ENCODE data around the gene SNX5.

SNX5 gene

GRCh38 chr20:17933121-17933520 is 35.5 kb downstream of the SNX5 start:
- Mint-ChIP-seq H3K4me1 (ENCODE audit: low read depth) (no peaks in the 10 kb centered on the region), H3K4me3 (no peak overlapping the region), H3K9me3 (ENCODE audit: low read depth) (no peaks in the 10 kb centered on the region), H3K27me3 (no peaks in the 10 kb centered on the region), H3K36me3 (no peaks in the 10 kb centered on the region), H3K27ac (no peak overlapping the region)

- Mint-ChIP-seq H3K27ac (no peak overlapping the region), H3K27me3 (no peaks in the 10 kb centered on the region), H3K4me1 (ENCODE audit: low read depth) (no peaks in the 10 kb centered on the region), H3K4me3 (no peak overlapping the region), H3K9me3 (ENCODE audit: low read depth) (no peaks in the 10 kb centered on the region), H3K36me3 (no peaks in the 10 kb centered on the region)
These were observed 36.2 kb downstream of the SNX5 start for GRCh38 chr20:17932396-17932795.

- H3K27ac Mint-ChIP-seq = no peak overlapping the region
- H3K9me3 Mint-ChIP-seq (ENCODE audit: low read depth) = no peaks in the 10 kb centered on the region
- no peaks in the 10 kb centered on the region for H3K27me3 Mint-ChIP-seq
- H3K4me1 Mint-ChIP-seq (ENCODE audit: low read depth) = no peaks in the 10 kb centered on the region
- H3K4me3 Mint-ChIP-seq = no peak overlapping the region
- no peaks in the 10 kb centered on the region for H3K36me3 Mint-ChIP-seq
These were observed 37.1 kb downstream of the SNX5 start for GRCh38 chr20:17931513-17931912.

DNA sequence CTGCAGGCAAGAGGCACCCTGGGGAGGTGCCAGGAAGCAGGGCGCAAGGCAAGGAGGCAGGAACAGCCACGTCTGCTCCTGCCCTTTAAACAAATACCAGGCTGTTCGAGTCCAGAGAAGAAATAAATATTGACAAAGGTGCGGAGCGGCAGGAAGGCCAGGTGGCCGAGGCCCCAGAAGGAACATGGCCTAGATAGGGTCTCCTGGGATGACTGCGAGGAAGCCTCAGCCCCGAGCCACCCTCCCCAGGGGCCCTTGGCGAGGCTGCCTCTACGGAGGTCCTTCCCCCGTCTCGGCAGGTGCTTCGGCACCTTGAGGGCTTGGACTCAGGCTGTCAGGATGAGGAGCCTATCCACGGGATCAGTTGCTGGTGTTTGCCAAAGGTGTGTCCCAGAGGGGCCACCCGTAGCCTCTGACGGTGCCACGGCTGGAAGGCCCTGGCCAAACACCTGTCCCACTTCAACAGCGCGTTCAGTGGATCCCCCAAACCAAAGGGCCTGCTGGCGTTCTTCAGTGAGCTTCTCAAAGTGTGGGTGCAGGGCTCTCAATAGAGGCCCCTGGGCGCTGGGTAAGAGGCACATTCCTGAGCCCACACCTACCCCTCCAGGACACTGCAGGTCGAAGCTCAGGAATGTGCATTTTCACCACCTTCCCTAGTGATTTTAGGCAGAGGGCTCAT is 39.8 kb downstream of the SNX5 start:
- no peak overlapping the region for H3K4me3 Mint-ChIP-seq
- no peaks in the 10 kb centered on the region for H3K4me1 Mint-ChIP-seq (ENCODE audit: low read depth)
- no peaks in the 10 kb centered on the region for H3K36me3 Mint-ChIP-seq
- H3K27ac Mint-ChIP-seq = no peak overlapping the region
- H3K9me3 Mint-ChIP-seq (ENCODE audit: low read depth) = no peaks in the 10 kb centered on the region
- peaks cover 8% of the 10 kb centered on the region for H3K27me3 Mint-ChIP-seq

GRCh38 chr20:17928211-17928611 is 40.4 kb downstream of the SNX5 start:
- no peaks in the 10 kb centered on the region for H3K4me1 Mint-ChIP-seq (ENCODE audit: low read depth)
- no peak overlapping the region for H3K4me3 Mint-ChIP-seq
- H3K9me3 Mint-ChIP-seq (ENCODE audit: low read depth) = no peaks in the 10 kb centered on the region
- H3K36me3 Mint-ChIP-seq = no peaks in the 10 kb centered on the region
- H3K27ac Mint-ChIP-seq = no peak overlapping the region
- H3K27me3 Mint-ChIP-seq = peaks cover 8% of the 10 kb centered on the region

GRCh38 chr20:17925940-17926300 is 42.7 kb downstream of the SNX5 start:
- Mint-ChIP-seq H3K9me3 (ENCODE audit: low read depth) (no peaks in the 10 kb centered on the region), H3K4me1 (ENCODE audit: low read depth) (no peaks in the 10 kb centered on the region), H3K36me3 (no peaks in the 10 kb centered on the region), H3K27me3 (peaks cover 8% of the 10 kb centered on the region), H3K27ac (no peak overlapping the region), H3K4me3 (no peak overlapping the region)

- no peaks in the 10 kb centered on the region for H3K9me3 Mint-ChIP-seq (ENCODE audit: low read depth)
- H3K27ac Mint-ChIP-seq = no peak overlapping the region
- H3K36me3 Mint-ChIP-seq = no peaks in the 10 kb centered on the region
- peaks cover 8% of the 10 kb centered on the region for H3K27me3 Mint-ChIP-seq
- no peak overlapping the region for H3K4me3 Mint-ChIP-seq
- no peaks in the 10 kb centered on the region for H3K4me1 Mint-ChIP-seq (ENCODE audit: low read depth)
These were observed 43.3 kb downstream of the SNX5 start for GRCh38 chr20:17925141-17925939.

- no peaks in the 10 kb centered on the region for H3K4me1 Mint-ChIP-seq (ENCODE audit: low read depth)
- H3K9me3 Mint-ChIP-seq (ENCODE audit: low read depth) = no peaks in the 10 kb centered on the region
- no peak overlapping the region for H3K4me3 Mint-ChIP-seq
- no peak overlapping the region for H3K27ac Mint-ChIP-seq
- peaks cover 8% of the 10 kb centered on the region for H3K27me3 Mint-ChIP-seq
- H3K36me3 Mint-ChIP-seq = no peaks in the 10 kb centered on the region
These were observed 46.8 kb downstream of the SNX5 start for GRCh38 chr20:17921774-17922173.

GRCh38 chr20:17919149-17919548 is 49.4 kb downstream of the SNX5 start:
- H3K27me3 Mint-ChIP-seq = peaks cover 4% of the 10 kb centered on the region
- no peak overlapping the region for H3K4me3 Mint-ChIP-seq
- no peaks in the 10 kb centered on the region for H3K36me3 Mint-ChIP-seq
- no peaks in the 10 kb centered on the region for H3K9me3 Mint-ChIP-seq (ENCODE audit: low read depth)
- no peak overlapping the region for H3K27ac Mint-ChIP-seq
- no peaks in the 10 kb centered on the region for H3K4me1 Mint-ChIP-seq (ENCODE audit: low read depth)

- Mint-ChIP-seq H3K27me3 (peaks cover 6% of the 10 kb centered on the region), H3K36me3 (no peaks in the 10 kb centered on the region), H3K27ac (no peak overlapping the region), H3K4me1 (ENCODE audit: low read depth) (no peaks in the 10 kb centered on the region), H3K9me3 (ENCODE audit: low read depth) (no peaks in the 10 kb centered on the region), H3K4me3 (no peak overlapping the region)
These were observed 50.6 kb downstream of the SNX5 start for GRCh38 chr20:17917832-17918618.

GRCh38 chr20:17916433-17916891 is 52.1 kb downstream of the SNX5 start:
- Mint-ChIP-seq H3K4me1 (ENCODE audit: low read depth) (no peaks in the 10 kb centered on the region), H3K36me3 (no peaks in the 10 kb centered on the region), H3K27me3 (peaks cover 13% of the 10 kb centered on the region), H3K27ac (no peak overlapping the region), H3K9me3 (ENCODE audit: low read depth) (no peaks in the 10 kb centered on the region), H3K4me3 (no peak overlapping the region)

GRCh38 chr20:17914957-17915356 is 53.6 kb downstream of the SNX5 start:
- H3K9me3 Mint-ChIP-seq (ENCODE audit: low read depth) = no peaks in the 10 kb centered on the region

GRCh38 chr20:17912916-17913315 is 55.7 kb downstream of the SNX5 start:
- Mint-ChIP-seq H3K27me3 (peaks cover 19% of the 10 kb centered on the region), H3K9me3 (ENCODE audit: low read depth) (no peaks in the 10 kb centered on the region), H3K36me3 (no peaks in the 10 kb centered on the region), H3K4me3 (no peak overlapping the region), H3K27ac (no peak overlapping the region), H3K4me1 (ENCODE audit: low read depth) (no peaks in the 10 kb centered on the region)

More at GRCh38 chr20:17914957-17915356, 53.6 kb downstream of the SNX5 start:
- no peak overlapping the region for H3K4me3 Mint-ChIP-seq
- H3K27me3 Mint-ChIP-seq = peaks cover 17% of the 10 kb centered on the region
- H3K36me3 Mint-ChIP-seq = no peaks in the 10 kb centered on the region
- no peak overlapping the region for H3K27ac Mint-ChIP-seq
- H3K4me1 Mint-ChIP-seq (ENCODE audit: low read depth) = no peaks in the 10 kb centered on the region

DNA sequence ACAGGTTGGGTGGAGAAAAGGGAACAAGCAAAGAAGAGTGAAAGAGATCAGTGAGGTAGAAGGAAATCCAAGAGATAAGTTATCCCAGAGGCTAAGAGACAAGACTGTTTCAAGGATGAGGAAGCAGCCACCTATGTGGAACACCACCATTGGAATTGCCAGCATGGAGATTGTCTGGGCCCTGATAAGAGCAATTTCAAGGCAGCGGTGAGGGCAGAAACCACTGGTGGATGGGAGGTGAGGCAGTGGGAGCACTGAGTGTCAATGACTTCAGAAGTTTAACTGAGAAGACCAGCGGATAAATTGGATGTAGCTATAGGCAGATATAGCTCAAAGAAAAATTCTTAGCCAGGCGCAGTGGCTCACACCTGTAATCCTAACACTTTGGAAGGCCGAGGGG is 56.7 kb downstream of the SNX5 start:
- Mint-ChIP-seq H3K36me3 (no peaks in the 10 kb centered on the region), H3K4me1 (ENCODE audit: low read depth) (no peaks in the 10 kb centered on the region), H3K27me3 (peaks cover 19% of the 10 kb centered on the region), H3K9me3 (ENCODE audit: low read depth) (no peaks in the 10 kb centered on the region), H3K27ac (no peak overlapping the region), H3K4me3 (no peak overlapping the region)

DNA sequence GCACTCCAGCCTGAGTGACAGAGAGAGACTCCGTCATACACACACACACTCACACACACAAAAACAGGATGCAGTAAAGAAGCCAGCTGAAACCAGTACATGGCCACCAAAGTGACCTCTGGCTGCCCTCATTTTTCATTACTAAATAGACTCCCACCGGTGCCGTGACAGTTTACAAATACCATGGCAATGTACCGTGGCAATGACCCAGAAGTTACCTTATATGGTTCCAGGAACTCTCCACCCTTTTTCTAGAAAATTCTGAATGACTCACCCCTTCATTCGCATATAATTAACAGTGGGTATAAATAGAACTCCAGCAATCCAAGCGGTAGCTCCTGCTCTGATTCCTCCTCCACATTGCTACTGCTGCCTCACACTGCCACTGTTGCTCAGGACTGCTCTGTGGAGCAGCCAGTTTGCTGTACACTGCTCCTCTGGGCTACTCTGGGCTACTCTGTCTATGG is 57.7 kb downstream of the SNX5 start:
- Mint-ChIP-seq H3K27ac (no peak overlapping the region), H3K4me3 (no peak overlapping the region), H3K4me1 (ENCODE audit: low read depth) (no peaks in the 10 kb centered on the region), H3K27me3 (peaks cover 19% of the 10 kb centered on the region), H3K36me3 (no peaks in the 10 kb centered on the region), H3K9me3 (ENCODE audit: low read depth) (no peaks in the 10 kb centered on the region)

Data from activated naive CD8-positive, alpha-beta T cell (primary cell).